BE2C (cell line): ENCODE measurements around the gene GRIA3.

Source experiments
- DNase-seq: peaks from one replicate; pipeline ENCODE4 v3.0.0-alpha.2; 2020
- H3K27me3 ChIP-seq: fragments of 250-450 bp; sonication (Bioruptor Pico); 2 replicates; pipeline ENCODE4 v1.5.1; 2020; ENCODE audit warnings: mild to moderate bottlenecking
- H3K36me3 ChIP-seq: fragments of 250-450 bp; sonication (Bioruptor Pico); 2 replicates; pipeline ENCODE4 v1.5.1; 2020; ENCODE audit warnings: mild to moderate bottlenecking
- H3K4me1 ChIP-seq: fragments of 250-450 bp; sonication (Bioruptor Pico); 2 replicates; pipeline ENCODE4 v1.5.1; 2020
- H3K4me3 ChIP-seq: 2 replicates; pipeline ENCODE4 v1.5.1; 2011; ENCODE audit warnings: low read depth, low read length
- H3K9me3 ChIP-seq: fragments of 250-450 bp; sonication (Bioruptor Pico); 2 replicates; pipeline ENCODE4 v1.5.1; 2020
- TF ChIP-seq, protein P1 (sequence below): IDR thresholded peaks from 2 replicates; pipeline ENCODE4 v1.5.1; 2012; ENCODE audit warnings: mild to moderate bottlenecking, low read depth, low read length

Gene GRIA3

DNA sequence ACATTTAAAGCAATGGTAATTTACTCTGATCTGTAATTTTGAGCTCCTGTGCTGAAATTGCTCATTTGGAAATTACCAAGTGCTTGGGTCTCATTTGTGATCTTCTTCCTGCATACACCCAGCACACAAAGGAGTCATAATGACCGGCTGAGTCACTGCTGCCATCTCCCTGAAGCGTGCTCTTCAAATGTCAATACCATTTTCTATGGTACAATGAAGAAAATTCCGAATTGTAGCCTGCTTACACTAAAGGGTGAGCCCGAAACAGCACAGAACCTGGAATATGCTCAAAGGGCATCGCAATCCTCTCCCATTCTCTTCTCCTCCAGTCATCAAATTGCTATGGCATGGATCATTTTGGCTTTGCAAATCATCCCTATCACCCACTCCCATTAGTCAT, 140.5 kb downstream of the GRIA3 start:
- H3K36me3 ChIP-seq = no peaks in the 10 kb centered on the region
- no peaks in the 10 kb centered on the region for H3K9me3 ChIP-seq
- no peaks in the 10 kb centered on the region for H3K27me3 ChIP-seq
- H3K4me1 ChIP-seq = no peaks in the 10 kb centered on the region
- no peak for DNase-seq
- TF ChIP-seq, protein P1, sequence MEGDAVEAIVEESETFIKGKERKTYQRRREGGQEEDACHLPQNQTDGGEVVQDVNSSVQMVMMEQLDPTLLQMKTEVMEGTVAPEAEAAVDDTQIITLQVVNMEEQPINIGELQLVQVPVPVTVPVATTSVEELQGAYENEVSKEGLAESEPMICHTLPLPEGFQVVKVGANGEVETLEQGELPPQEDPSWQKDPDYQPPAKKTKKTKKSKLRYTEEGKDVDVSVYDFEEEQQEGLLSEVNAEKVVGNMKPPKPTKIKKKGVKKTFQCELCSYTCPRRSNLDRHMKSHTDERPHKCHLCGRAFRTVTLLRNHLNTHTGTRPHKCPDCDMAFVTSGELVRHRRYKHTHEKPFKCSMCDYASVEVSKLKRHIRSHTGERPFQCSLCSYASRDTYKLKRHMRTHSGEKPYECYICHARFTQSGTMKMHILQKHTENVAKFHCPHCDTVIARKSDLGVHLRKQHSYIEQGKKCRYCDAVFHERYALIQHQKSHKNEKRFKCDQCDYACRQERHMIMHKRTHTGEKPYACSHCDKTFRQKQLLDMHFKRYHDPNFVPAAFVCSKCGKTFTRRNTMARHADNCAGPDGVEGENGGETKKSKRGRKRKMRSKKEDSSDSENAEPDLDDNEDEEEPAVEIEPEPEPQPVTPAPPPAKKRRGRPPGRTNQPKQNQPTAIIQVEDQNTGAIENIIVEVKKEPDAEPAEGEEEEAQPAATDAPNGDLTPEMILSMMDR = no peak
- no peak overlapping the region for H3K4me3 ChIP-seq

DNA sequence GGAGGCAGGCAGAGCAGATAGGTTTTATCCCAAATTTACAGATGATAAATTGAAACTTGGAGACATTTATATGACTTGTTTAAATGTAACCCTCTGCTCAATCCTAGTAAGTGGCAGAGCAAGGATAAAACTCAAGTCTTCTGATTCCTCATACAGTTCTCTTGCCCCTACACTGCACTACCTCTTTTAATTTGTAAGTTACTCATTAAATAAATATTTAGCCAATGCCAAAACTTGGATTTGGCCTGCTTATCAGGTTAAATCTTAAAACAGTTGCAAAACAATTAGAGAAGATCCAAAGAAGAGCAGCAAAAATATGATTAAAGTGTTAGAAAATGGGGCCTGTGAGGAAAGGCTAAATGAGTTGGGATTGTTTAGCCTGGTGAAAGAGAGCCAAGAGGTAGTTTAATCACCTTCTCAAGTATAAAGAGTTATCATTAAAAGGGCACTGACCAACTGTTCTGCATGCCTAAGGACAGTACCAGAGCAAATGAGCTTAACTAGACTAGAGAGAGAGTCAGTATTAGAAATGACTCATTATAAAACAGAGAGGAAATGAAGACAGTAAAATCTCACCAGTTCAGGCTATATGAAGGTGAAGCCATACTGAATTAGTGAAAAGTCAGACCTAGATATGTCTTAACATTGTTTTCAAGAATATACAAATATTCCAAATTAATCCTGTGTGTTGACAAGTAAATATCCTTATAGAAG, 146.3 kb downstream of the GRIA3 start:
- H3K27me3 ChIP-seq = no peaks in the 10 kb centered on the region
- DNase-seq = no peak
- TF ChIP-seq, protein P1 = no peak

DNA sequence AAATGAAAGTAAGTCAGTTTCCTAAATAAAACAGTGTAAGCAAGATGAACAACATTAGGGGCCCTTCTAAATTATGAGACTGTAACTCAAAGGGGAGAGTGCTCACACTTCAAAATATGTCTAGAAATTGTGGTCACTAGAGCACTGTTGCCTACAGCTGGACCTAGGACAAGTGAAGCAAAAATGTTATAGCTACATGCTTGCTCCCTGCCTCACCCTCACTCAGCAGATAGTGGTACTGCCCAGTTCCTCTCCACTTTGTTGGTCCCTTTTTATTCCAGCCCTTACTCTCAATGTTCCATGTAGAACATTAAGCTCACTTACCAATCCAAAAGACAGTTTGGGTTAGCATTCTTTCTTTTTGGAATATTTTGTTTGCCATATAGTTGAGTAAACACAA, 147.3 kb downstream of the GRIA3 start:
- TF ChIP-seq, protein P1 = no peak
- Histone ChIP-seq H3K27me3 (no peaks in the 10 kb centered on the region), H3K4me1 (no peaks in the 10 kb centered on the region), H3K4me3 (no peak overlapping the region), H3K9me3 (no peaks in the 10 kb centered on the region), H3K36me3 (no peaks in the 10 kb centered on the region)
- no peak for DNase-seq

More for the DNA sequence above, 146.3 kb downstream of the GRIA3 start:
- no peaks in the 10 kb centered on the region for H3K36me3 ChIP-seq
- no peaks in the 10 kb centered on the region for H3K9me3 ChIP-seq
- H3K4me1 ChIP-seq = no peaks in the 10 kb centered on the region
- no peak overlapping the region for H3K4me3 ChIP-seq

DNA sequence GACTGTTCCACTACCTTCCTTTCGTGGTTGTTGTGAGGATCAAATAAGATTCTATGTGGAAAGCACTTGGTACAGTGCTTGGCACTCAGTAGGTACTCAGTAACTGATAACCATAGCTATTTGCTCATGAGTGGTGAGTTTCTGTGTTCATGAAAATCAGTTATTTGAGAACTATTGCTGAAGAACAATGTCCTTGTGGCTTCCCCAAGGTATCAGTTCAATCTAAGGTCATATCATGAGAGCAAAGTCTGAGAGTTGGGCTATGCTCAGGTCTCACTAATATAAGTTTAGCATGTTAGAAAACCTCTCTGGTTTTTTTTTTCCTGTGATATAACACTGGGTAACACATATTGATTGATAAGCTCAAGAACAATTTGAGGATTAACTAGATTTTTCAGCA, 147.8 kb downstream of the GRIA3 start:
- DNase-seq = no peak
- Histone ChIP-seq H3K4me1 (no peaks in the 10 kb centered on the region), H3K36me3 (no peaks in the 10 kb centered on the region), H3K27me3 (no peaks in the 10 kb centered on the region), H3K4me3 (no peak overlapping the region), H3K9me3 (no peaks in the 10 kb centered on the region)
- TF ChIP-seq, protein P1 = no peak

DNA sequence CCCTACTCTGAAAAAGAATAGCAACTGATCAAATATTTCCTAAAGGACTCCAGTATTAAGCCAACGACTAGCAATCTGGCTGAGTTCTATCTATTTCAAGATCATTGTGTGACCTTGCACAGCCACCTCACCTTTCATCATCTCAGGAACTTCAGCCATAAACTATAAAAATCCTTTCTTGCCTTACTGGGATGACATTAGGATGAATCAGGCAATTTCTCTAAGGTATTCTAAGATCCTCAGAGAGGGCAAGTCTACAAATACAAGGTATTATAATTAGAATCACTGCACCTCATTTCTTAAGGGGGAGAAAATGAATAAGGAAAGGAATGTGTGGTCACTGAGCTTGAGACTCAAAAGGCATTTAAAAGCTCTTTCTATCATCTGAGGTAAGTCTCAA, 152.6 kb downstream of the GRIA3 start:
- no peaks in the 10 kb centered on the region for H3K27me3 ChIP-seq
- no peaks in the 10 kb centered on the region for H3K36me3 ChIP-seq
- TF ChIP-seq, protein P1 = no peak
- no peaks in the 10 kb centered on the region for H3K9me3 ChIP-seq
- no peaks in the 10 kb centered on the region for H3K4me1 ChIP-seq
- H3K4me3 ChIP-seq = no peak overlapping the region
- no peak for DNase-seq

DNA sequence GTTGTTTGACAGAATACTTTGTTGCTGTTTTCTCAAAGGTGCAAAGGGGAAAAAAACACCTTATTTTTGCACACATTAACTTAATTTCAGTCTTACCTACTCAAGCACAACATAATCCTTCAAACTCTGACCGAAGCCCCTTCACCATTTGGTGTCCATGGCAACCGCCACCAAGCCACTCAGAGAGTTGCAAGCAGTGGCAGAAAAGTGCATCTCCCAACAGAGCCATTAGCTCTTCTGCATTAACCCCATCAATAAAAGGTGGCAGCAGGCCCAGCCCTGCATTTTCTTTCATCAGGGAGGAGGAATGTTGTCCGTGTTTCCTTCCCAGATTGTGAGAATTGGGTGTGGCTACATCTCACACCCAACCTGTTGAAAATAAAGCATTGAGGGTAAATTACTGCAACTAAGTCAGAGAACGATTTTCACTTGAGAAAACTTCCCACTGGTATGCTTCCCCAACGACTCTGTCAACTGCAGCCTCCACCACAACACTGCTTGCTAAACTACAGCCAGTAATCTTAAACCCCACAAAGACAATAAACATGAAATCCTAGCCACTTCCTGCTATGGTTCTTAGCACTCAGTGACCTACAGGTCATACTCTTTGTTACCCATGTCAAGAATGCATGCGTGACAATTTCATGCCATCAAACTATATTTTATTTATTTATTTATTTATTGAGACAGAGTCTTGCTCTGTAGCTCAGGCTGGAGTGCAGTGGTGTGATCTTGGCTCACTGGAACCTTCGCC, 154.0 kb downstream of the GRIA3 start:
- Histone ChIP-seq H3K36me3 (no peaks in the 10 kb centered on the region), H3K4me3 (no peak overlapping the region)

More for the DNA sequence above, 154.0 kb downstream of the GRIA3 start:
- no peak for DNase-seq
- Histone ChIP-seq H3K27me3 (no peaks in the 10 kb centered on the region), H3K9me3 (no peaks in the 10 kb centered on the region), H3K4me1 (no peaks in the 10 kb centered on the region)
- TF ChIP-seq, protein P1 = no peak
